Activated CD4-positive, alpha-beta T cell treated with anti-CD3 and anti-CD28 coated beads, Interleukin-2, Interleukin-4, amounts not matched to agents 100 ng/mL and 50 ng/mL, durations not matched to agents 16 hours and 8 hours (primary cell): ENCODE results near the gene RNASEH1.
"Not testable (repeated sequence)": the region's sequence is repeated elsewhere in the genome, so short reads cannot be mapped to it uniquely, and the experiment has no call there.

Source experiments
- DNase-seq: peaks from one replicate; pipeline ENCODE4 v3.0.0-alpha.2; 2020; ENCODE audit warnings: low spot score

RNASEH1 gene

GRCh38 chr2:3518496-3519254 lies 39.5 kb downstream of the RNASEH1 start:
- DNase-seq, result peak; percentile 99

- no peak for DNase-seq
These were observed 40.1 kb downstream of the RNASEH1 start for GRCh38 chr2:3517948-3518495.

- no peak for DNase-seq
These were observed 41.3 kb downstream of the RNASEH1 start for GRCh38 chr2:3516831-3517230.

GRCh38 chr2:3515438-3515837 lies 42.7 kb downstream of the RNASEH1 start:
- DNase-seq, result not testable (repeated sequence)

GRCh38 chr2:3513026-3513810 lies 44.9 kb downstream of the RNASEH1 start:
- no peak for DNase-seq

- DNase-seq, result no peak
These were observed 46.0 kb downstream of the RNASEH1 start for GRCh38 chr2:3512086-3512485.

GRCh38 chr2:3505771-3506170 lies 52.4 kb downstream of the RNASEH1 start:
- no peak for DNase-seq

GRCh38 chr2:3504741-3505140 lies 53.4 kb downstream of the RNASEH1 start:
- DNase-seq, result no peak

- no peak for DNase-seq
These were observed 54.6 kb downstream of the RNASEH1 start for GRCh38 chr2:3503483-3503882.

- no peak for DNase-seq
These were observed 55.1 kb downstream of the RNASEH1 start for GRCh38 chr2:3503046-3503445.

GRCh38 chr2:3500326-3500899 lies 57.7 kb downstream of the RNASEH1 start:
- DNase-seq, result no peak

- DNase-seq, result no peak
These were observed 59.2 kb downstream of the RNASEH1 start for GRCh38 chr2:3498783-3499394.

GRCh38 chr2:3496708-3497080 lies 61.4 kb downstream of the RNASEH1 start:
- not testable (repeated sequence) for DNase-seq
